ENCODE measurements around the gene TIAM2. TPM values are rescaled to one million over a fixed set of nuclear protein-coding genes. Genes with fewer than 3 reads are reported as not detected.
A peak's percentile ranks its signal among the peaks of the same experiment; 100 is the strongest.

The TIAM2 gene
- total RNA-seq, 1 donor from 2014 or later = 36.8 TPM

- Mint-ChIP-seq H3K4me1 (peaks cover 43% of the 10 kb centered on the region), H3K27ac (ENCODE audit: unreplicated experiment) (no peak overlapping the region), H3K4me3 (no peak overlapping the region), H3K9me3 (no peaks in the 10 kb centered on the region), H3K36me3 (ENCODE audit: low read depth) (no peaks in the 10 kb centered on the region), H3K27me3 (ENCODE audit: low read depth) (no peaks in the 10 kb centered on the region)
- no peak for DNase-seq (ENCODE audit: low read depth, low spot score)
- TF ChIP-seq, protein P1, sequence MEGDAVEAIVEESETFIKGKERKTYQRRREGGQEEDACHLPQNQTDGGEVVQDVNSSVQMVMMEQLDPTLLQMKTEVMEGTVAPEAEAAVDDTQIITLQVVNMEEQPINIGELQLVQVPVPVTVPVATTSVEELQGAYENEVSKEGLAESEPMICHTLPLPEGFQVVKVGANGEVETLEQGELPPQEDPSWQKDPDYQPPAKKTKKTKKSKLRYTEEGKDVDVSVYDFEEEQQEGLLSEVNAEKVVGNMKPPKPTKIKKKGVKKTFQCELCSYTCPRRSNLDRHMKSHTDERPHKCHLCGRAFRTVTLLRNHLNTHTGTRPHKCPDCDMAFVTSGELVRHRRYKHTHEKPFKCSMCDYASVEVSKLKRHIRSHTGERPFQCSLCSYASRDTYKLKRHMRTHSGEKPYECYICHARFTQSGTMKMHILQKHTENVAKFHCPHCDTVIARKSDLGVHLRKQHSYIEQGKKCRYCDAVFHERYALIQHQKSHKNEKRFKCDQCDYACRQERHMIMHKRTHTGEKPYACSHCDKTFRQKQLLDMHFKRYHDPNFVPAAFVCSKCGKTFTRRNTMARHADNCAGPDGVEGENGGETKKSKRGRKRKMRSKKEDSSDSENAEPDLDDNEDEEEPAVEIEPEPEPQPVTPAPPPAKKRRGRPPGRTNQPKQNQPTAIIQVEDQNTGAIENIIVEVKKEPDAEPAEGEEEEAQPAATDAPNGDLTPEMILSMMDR (conservative IDR thresholded peaks at IDR 0.05) = no peak
These were observed 178.4 kb downstream of the TIAM2 start for GRCh38 chr6:155173488-155173887.

DNA sequence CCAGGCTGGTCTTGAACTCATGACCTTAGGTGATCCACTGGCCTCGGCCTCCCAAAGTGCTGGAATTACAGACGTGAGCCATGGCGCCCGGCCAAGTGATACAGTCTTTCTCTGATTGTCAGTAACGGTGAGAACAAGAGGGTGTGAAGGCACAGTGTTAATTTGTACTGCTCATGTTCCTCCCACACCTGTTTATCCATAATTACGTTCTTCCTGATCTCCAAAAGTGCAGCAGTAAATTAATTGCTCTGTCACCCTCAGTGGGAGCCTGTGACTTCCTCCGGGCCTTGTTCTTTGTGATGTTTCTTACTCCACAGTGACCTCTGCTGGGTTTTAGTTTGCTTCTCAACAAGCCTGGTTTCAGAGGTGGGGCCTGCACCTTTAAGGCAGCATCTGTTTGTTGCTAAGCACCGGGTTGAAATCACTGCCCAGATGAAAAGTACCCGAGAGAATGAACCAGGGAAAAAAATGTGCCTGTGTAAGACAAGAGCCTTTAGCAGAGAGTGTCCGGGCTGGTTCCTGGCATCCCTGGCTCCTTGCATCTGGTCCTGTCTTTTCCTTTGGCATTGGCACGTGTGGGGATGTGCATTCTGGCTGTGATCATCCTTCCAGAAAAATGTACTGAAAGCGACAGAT, 179.6 kb downstream of the TIAM2 start:
- H3K36me3 Mint-ChIP-seq (ENCODE audit: low read depth) = no peaks in the 10 kb centered on the region
- no peaks in the 10 kb centered on the region for H3K27me3 Mint-ChIP-seq (ENCODE audit: low read depth)
- peak; percentile 48 for DNase-seq (ENCODE audit: low read depth, low spot score)
- no peak overlapping the region for H3K4me3 Mint-ChIP-seq
- H3K9me3 Mint-ChIP-seq = no peaks in the 10 kb centered on the region
- TF ChIP-seq, protein P1 (conservative IDR thresholded peaks at IDR 0.05) = peak; percentile 74
- H3K4me1 Mint-ChIP-seq = peaks cover 50% of the 10 kb centered on the region
- no peak overlapping the region for H3K27ac Mint-ChIP-seq (ENCODE audit: unreplicated experiment)

DNA sequence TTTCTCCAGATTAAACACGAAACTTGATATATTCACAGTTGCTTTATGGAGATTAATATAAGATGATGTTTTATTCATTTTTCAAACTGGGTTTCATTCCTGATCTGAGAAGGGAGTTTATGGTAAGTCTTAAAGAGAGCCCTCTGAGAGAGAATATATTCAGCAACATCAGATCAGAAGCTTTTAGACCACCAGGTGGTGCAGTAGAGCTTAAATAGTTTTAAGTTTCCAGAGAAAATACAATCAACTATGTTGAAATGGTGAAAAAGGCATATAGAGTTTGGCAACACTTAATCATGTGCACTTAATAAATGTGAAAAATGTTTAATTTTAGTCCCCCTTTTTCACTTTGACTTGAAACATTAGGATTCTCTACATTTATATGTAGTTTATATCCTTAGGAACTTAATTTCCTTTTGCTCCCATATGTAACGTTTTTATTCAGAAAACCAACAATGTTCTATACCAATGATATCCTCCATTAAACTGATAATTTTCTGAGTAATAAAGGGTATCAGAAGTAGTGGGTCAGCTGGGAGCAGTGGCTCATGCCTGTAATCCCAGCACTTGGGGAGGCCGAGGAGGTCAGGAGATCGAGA, 182.3 kb downstream of the TIAM2 start:
- peak; percentile 65 for DNase-seq (ENCODE audit: low read depth, low spot score)

DNA sequence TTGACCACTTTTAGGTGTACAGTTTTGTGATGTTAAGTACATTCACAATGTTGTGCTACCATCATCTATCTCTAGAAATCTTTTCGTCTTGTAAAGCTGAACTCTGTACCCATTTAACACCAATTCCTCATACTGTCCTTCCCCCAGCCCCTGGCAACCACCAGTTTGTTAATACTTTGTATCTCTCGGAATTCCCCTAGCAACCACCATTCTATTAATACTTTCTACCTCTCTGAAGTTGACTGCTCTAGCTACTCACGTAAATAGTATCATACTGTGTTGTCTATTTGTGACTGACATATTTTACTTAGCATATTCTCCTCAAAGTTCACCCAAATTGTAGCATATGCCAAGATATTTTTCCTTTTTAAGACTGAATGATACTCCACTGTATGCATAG, 186.4 kb downstream of the TIAM2 start:
- H3K27me3 Mint-ChIP-seq (ENCODE audit: low read depth) = no peaks in the 10 kb centered on the region
- H3K4me1 Mint-ChIP-seq = peaks cover 54% of the 10 kb centered on the region
- no peak overlapping the region for H3K4me3 Mint-ChIP-seq
- H3K27ac Mint-ChIP-seq (ENCODE audit: unreplicated experiment) = no peak overlapping the region
- DNase-seq (ENCODE audit: low read depth, low spot score) = no peak
- TF ChIP-seq, protein P1 (conservative IDR thresholded peaks at IDR 0.05) = no peak
- no peaks in the 10 kb centered on the region for H3K9me3 Mint-ChIP-seq
- peaks cover 4% of the 10 kb centered on the region for H3K36me3 Mint-ChIP-seq (ENCODE audit: low read depth)

More for the DNA sequence above, 182.3 kb downstream of the TIAM2 start:
- H3K27ac Mint-ChIP-seq (ENCODE audit: unreplicated experiment) = no peak overlapping the region
- peaks cover 4% of the 10 kb centered on the region for H3K36me3 Mint-ChIP-seq (ENCODE audit: low read depth)
- H3K27me3 Mint-ChIP-seq (ENCODE audit: low read depth) = no peaks in the 10 kb centered on the region
- no peak overlapping the region for H3K4me3 Mint-ChIP-seq
- TF ChIP-seq, protein P1 (conservative IDR thresholded peaks at IDR 0.05) = peak; percentile 89
- H3K9me3 Mint-ChIP-seq = no peaks in the 10 kb centered on the region
- H3K4me1 Mint-ChIP-seq = peaks cover 49% of the 10 kb centered on the region

- no peak for DNase-seq (ENCODE audit: low read depth, low spot score)
- no peaks in the 10 kb centered on the region for H3K27me3 Mint-ChIP-seq (ENCODE audit: low read depth)
- H3K4me3 Mint-ChIP-seq = no peak overlapping the region
- peaks cover 4% of the 10 kb centered on the region for H3K36me3 Mint-ChIP-seq (ENCODE audit: low read depth)
- TF ChIP-seq, protein P1 (conservative IDR thresholded peaks at IDR 0.05) = no peak
- H3K27ac Mint-ChIP-seq (ENCODE audit: unreplicated experiment) = peak overlapping the region; percentile 67
- no peaks in the 10 kb centered on the region for H3K9me3 Mint-ChIP-seq
- H3K4me1 Mint-ChIP-seq = peaks cover 53% of the 10 kb centered on the region
These were observed 187.0 kb downstream of the TIAM2 start for GRCh38 chr6:155182103-155182502.

Data from neural crest cell (in vitro differentiated cells).